ENCODE measurements around the gene DNAH11.

GRCh38 chr7:21902240-21902639 is 359.4 kb downstream of the DNAH11 start:
- TF ChIP-seq CTCF (IDR thresholded peaks at IDR 0.05), result no peak
- TF ChIP-seq EP300 (IDR thresholded peaks at IDR 0.05), result no peak
- no peak for TF ChIP-seq POLR2AphosphoS5 (IDR thresholded peaks at IDR 0.05)

All from upper lobe of left lung (tissue), 4 donors.